Neural cell (in vitro differentiated cells): ENCODE data around the gene DDT. TPM values are rescaled to one million over a fixed set of nuclear protein-coding genes. Genes with fewer than 3 reads are reported as not detected.

Source experiments
- H2AFZ ChIP-seq: fragments of 200-600, 300-800 bp; sonication (generic), shearing (Covaris generic); 2 replicates; pipeline ENCODE4 v1.6.0; 2014; ENCODE audit warnings: low read depth, mild to moderate bottlenecking, antibody characterized with exemption, low read length, moderate library complexity
- H3F3A ChIP-seq: fragments of 200-600 bp; shearing (Covaris generic); 2 replicates; pipeline ENCODE4 v1.6.1; 2016; ENCODE audit warnings: mild to moderate bottlenecking, moderate library complexity, mixed read lengths, antibody characterized with exemption, low read length; ENCODE audit not compliant: insufficient read depth, poor library complexity, severe bottlenecking
- H3K27ac ChIP-seq: fragments of 200-600, 300-800 bp; sonication (generic), shearing (Covaris generic); 2 replicates; pipeline ENCODE4 v1.5.1; 2014; ENCODE audit warnings: mild to moderate bottlenecking, low read length, moderate library complexity
- H3K27me3 ChIP-seq: fragments of 300-800, 200-600 bp; sonication (generic), shearing (Covaris generic); 2 replicates; pipeline ENCODE4 v1.6.0; 2014; ENCODE audit warnings: mild to moderate bottlenecking, low read depth, low read length, moderate library complexity; ENCODE audit not compliant: insufficient read depth
- H3K36me3 ChIP-seq: fragments of 300-800, 200-600 bp; sonication (generic), shearing (Covaris generic); 2 replicates; pipeline ENCODE4 v1.5.1; 2014; ENCODE audit warnings: mild to moderate bottlenecking, antibody characterized with exemption, low read length, moderate library complexity; ENCODE audit not compliant: insufficient read depth
- H3K4me2 ChIP-seq: fragments of 300-800, 200-600 bp; sonication (generic), shearing (Covaris generic); 2 replicates; pipeline ENCODE4 v1.6.0; 2014; ENCODE audit warnings: mild to moderate bottlenecking, low read length
- H3K4me3 ChIP-seq: fragments of 300-800, 200-600 bp; sonication (generic), shearing (Covaris generic); 2 replicates; pipeline ENCODE4 v1.5.1; 2014; ENCODE audit warnings: mild to moderate bottlenecking, low read length, moderate library complexity
- H3K79me2 ChIP-seq: fragments of 200-600 bp; shearing (Covaris generic); replicated peaks from 2 replicates; pipeline ENCODE4 v1.6.0; 2014; ENCODE audit warnings: mild to moderate bottlenecking, low read length, moderate library complexity; ENCODE audit not compliant: insufficient read depth
- H3K9ac ChIP-seq: fragments of 300-800, 200-600 bp; sonication (generic), shearing (Covaris generic); 2 replicates; pipeline ENCODE4 v1.6.1; 2016; ENCODE audit warnings: mild to moderate bottlenecking, low read length, mixed read lengths
- H3K9me2 ChIP-seq: fragments of 200-600 bp; shearing (Covaris generic); 2 replicates; pipeline ENCODE4 v1.6.1; 2016; ENCODE audit warnings: mild to moderate bottlenecking, low read length, mixed read lengths; ENCODE audit not compliant: insufficient read depth
- H3K9me3 ChIP-seq: fragments of 200-600, 300-800 bp; sonication (generic), shearing (Covaris generic); 2 replicates; pipeline ENCODE4 v1.6.1; 2016; ENCODE audit warnings: mild to moderate bottlenecking, mixed run types, low read length, moderate library complexity, mixed read lengths
- H4K20me1 ChIP-seq: fragments of 200-600 bp; shearing (Covaris generic); 2 replicates; pipeline ENCODE4 v1.6.1; 2016; ENCODE audit warnings: mild to moderate bottlenecking, mixed run types; ENCODE audit not compliant: insufficient read depth
- CTCF ChIP-seq: fragments of 450-650 bp; IDR thresholded peaks from 2 replicates; pipeline ENCODE4 v1.5.1; 2014; ENCODE audit warnings: antibody characterized with exemption, mild to moderate bottlenecking, moderate library complexity; ENCODE audit not compliant: poor library complexity, severe bottlenecking
- EP300 ChIP-seq: fragments of 450-650 bp; conservative IDR thresholded peaks from 2 replicates; pipeline ENCODE4 v1.6.1; 2014; ENCODE audit warnings: antibody characterized with exemption, mild to moderate bottlenecking, moderate library complexity; ENCODE audit not compliant: poor library complexity, severe bottlenecking
- EZH2 ChIP-seq: fragments of 200-600, 300-800 bp; shearing (Covaris generic), sonication (generic); IDR thresholded peaks from 2 replicates; pipeline ENCODE4 v1.6.1; 2014; ENCODE audit warnings: antibody characterized with exemption, low read length, borderline replicate concordance, mild to moderate bottlenecking; ENCODE audit not compliant: insufficient read depth, poor library complexity, severe bottlenecking
- MXI1 ChIP-seq: fragments of 450-650 bp; conservative IDR thresholded peaks from 2 replicates; pipeline ENCODE4 v1.6.1; 2014; ENCODE audit warnings: antibody characterized with exemption, mild to moderate bottlenecking; ENCODE audit not compliant: poor library complexity, severe bottlenecking
- POLR2AphosphoS5 ChIP-seq: IDR thresholded peaks from 2 replicates; pipeline ENCODE4 v1.6.1; 2012
- RAD21 ChIP-seq: fragments of 450-650 bp; conservative IDR thresholded peaks from 2 replicates; pipeline ENCODE4 v1.6.1; 2014; ENCODE audit warnings: antibody characterized with exemption, mild to moderate bottlenecking, moderate library complexity
- REST ChIP-seq: IDR thresholded peaks from 2 replicates; pipeline ENCODE4 v1.6.1; 2012; ENCODE audit warnings: borderline replicate concordance
- SMC3 ChIP-seq: fragments of 450-650 bp; conservative IDR thresholded peaks from 2 replicates; pipeline ENCODE4 v1.6.1; 2014; ENCODE audit warnings: antibody characterized with exemption, mild to moderate bottlenecking, moderate library complexity; ENCODE audit not compliant: poor library complexity
- TAF1 ChIP-seq: IDR thresholded peaks from 2 replicates; pipeline ENCODE4 v1.6.1; 2012; ENCODE audit warnings: low read depth
- polyA plus RNA-seq: library from polyadenylated mRNA; depleted of rRNA; stranded (reverse); fragments of >200 nt; gene quantifications from 2 replicates; pipeline ENCODE4 v1.2.3, GENCODE V29; 2014

The DDT gene
- polyA plus RNA-seq, 1 donor from 2014 or later = 122 TPM

GRCh38 chr22:24007253-24008021 is 33.2 kb upstream of the DDT start (continued):
- TF ChIP-seq REST = no peak
- no peak for TF ChIP-seq RAD21

GRCh38 chr22:24006914-24007214 is 32.6 kb upstream of the DDT start:
- no peaks in the 10 kb centered on the region for H3K9me3 ChIP-seq
- no peak overlapping the region for H3K4me2 ChIP-seq
- H3K9ac ChIP-seq = no peak overlapping the region
- peaks cover 5% of the 10 kb centered on the region for H3K79me2 ChIP-seq
- no peaks in the 10 kb centered on the region for H3K27me3 ChIP-seq
- no peak overlapping the region for H2AFZ ChIP-seq
- H4K20me1 ChIP-seq = no peaks in the 10 kb centered on the region
- TF ChIP-seq POLR2AphosphoS5 (no peak), CTCF (no peak), SMC3 (no peak), EZH2 (no peak), RAD21 (no peak), EP300 (no peak), REST (no peak), MXI1 (no peak), TAF1 (no peak)
- H3F3A ChIP-seq = no peaks in the 10 kb centered on the region
- H3K36me3 ChIP-seq = no peaks in the 10 kb centered on the region
- no peak overlapping the region for H3K27ac ChIP-seq
- H3K4me3 ChIP-seq = no peak overlapping the region
- no peaks in the 10 kb centered on the region for H3K9me2 ChIP-seq
